GM18867 (cell line): Measurements from ENCODE around the gene GGPS1.
"Not testable (repeated sequence)": the region's sequence is repeated elsewhere in the genome, so short reads cannot be mapped to it uniquely, and the experiment has no call there.

ENCODE experiments used
- ATAC-seq: cut with Tn5 transposase; IDR thresholded peaks from one replicate; pipeline ENCODE4 v1.9.1; 2021; ENCODE audit warnings: mild to moderate bottlenecking, moderate library complexity; ENCODE audit not compliant: unreplicated experiment

Gene GGPS1

GRCh38 chr1:235336903-235337302, 8.5 kb downstream of the GGPS1 start:
- ATAC-seq, result no peak

GRCh38 chr1:235339746-235340145, 11.4 kb downstream of the GGPS1 start:
- no peak for ATAC-seq

- no peak for ATAC-seq
Measured at GRCh38 chr1:235341334-235341733, 13.0 kb downstream of the GGPS1 start.

- ATAC-seq, result no peak
Measured at GRCh38 chr1:235342039-235342438, 13.7 kb downstream of the GGPS1 start.

- no peak for ATAC-seq
Measured at GRCh38 chr1:235342471-235342870, 14.1 kb downstream of the GGPS1 start.

GRCh38 chr1:235343726-235344125, 15.4 kb downstream of the GGPS1 start:
- ATAC-seq, result no peak

GRCh38 chr1:235351441-235351840, 23.1 kb downstream of the GGPS1 start:
- ATAC-seq, result no peak

GRCh38 chr1:235351898-235352297, 23.5 kb downstream of the GGPS1 start:
- ATAC-seq, result no peak

- ATAC-seq, result no peak
Measured at GRCh38 chr1:235357485-235358373, 29.4 kb downstream of the GGPS1 start.

GRCh38 chr1:235358899-235359298, 30.5 kb downstream of the GGPS1 start:
- no peak for ATAC-seq

- not testable (repeated sequence) for ATAC-seq
Measured at GRCh38 chr1:235364189-235364588, 35.8 kb downstream of the GGPS1 start.

- ATAC-seq, result no peak
Measured at GRCh38 chr1:235366286-235366685, 37.9 kb downstream of the GGPS1 start.

- peak; percentile 100 for ATAC-seq
Measured at GRCh38 chr1:235367000-235367908, 38.9 kb downstream of the GGPS1 start, which contains the start of gene TBCE. Gene TBCE, plus strand, starts transcription at chr1:235367427. Its CDS starts 12,623 bp downstream, at chr1:235380050.

GRCh38 chr1:235368428-235368827, 40.1 kb downstream of the GGPS1 start:
- ATAC-seq, result no peak

GRCh38 chr1:235369802-235370201, 41.4 kb downstream of the GGPS1 start:
- no peak for ATAC-seq

- no peak for ATAC-seq
Measured at GRCh38 chr1:235375919-235376605, 47.7 kb downstream of the GGPS1 start.

GRCh38 chr1:235378134-235378735, 49.9 kb downstream of the GGPS1 start:
- ATAC-seq, result not testable (repeated sequence)

GRCh38 chr1:235381955-235382739, 53.8 kb downstream of the GGPS1 start:
- ATAC-seq, result not testable (repeated sequence)

- ATAC-seq, result not testable (repeated sequence)
Measured at GRCh38 chr1:235385633-235386032, 57.3 kb downstream of the GGPS1 start.

GRCh38 chr1:235391874-235392273, 63.5 kb downstream of the GGPS1 start:
- no peak for ATAC-seq
